ENCODE data around the gene MEMO1. TPM values are rescaled to one million over a fixed set of nuclear protein-coding genes. Genes with fewer than 3 reads are reported as not detected.
"Not testable (repeated sequence)": the region's sequence is repeated elsewhere in the genome, so short reads cannot be mapped to it uniquely, and the experiment has no call there.

The MEMO1 gene
- total and polyA plus RNA-seq, 2 donors (not counting 1 experiment from before 2014, with no cell fraction given) = 44.8 to 65.8 TPM

DNA sequence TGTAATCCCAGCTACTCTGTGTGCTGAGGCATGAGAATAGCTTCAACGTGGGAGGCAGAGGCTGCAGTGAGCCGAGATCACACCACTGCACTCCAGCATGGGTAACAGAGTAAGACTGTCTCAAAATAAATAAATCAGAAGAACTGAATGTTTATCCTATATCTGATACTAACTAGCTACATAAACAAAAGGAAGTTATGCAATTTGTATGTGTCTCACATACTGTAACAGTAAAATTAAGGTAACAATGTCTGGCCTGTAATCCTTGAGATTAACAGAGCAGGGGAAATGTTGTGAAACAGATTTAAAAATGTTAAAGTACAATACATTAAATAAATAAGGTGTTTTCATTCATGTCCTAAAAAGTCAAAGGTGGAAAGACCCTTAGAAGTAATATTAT is 150.8 kb downstream of the MEMO1 start:
- Histone ChIP-seq H3K36me3 (replicated peaks in 1 of 2; ENCODE audit: control extremely low read depth in 1 of 2, control insufficient read depth in 1 of 2, extremely low read depth in 1 of 2, insufficient read depth in 2 of 2, low read length in 1 of 2) (no peaks in the 10 kb centered on the region), H2AFZ (ENCODE audit: insufficient read depth, low read depth, low read length, poor library complexity, severe bottlenecking) (no peak overlapping the region), H3K4me1 (ENCODE audit: control insufficient read depth in 2 of 2, insufficient read depth in 2 of 2, low read length in 2 of 2) (no peaks in the 10 kb centered on the region), H3K9ac (ENCODE audit: low read length) (no peak overlapping the region), H3K4me2 (replicated peaks; ENCODE audit: low read depth, low read length, poor library complexity, severe bottlenecking) (no peak overlapping the region), H3K4me3 (ENCODE audit: control extremely low read depth in 1 of 5, extremely low read depth in 1 of 5, insufficient read depth in 1 of 5, low read depth in 2 of 5, low read length in 4 of 5) (no peak overlapping the region), H3K27me3 (replicated peaks in 1 of 4; ENCODE audit: control extremely low read depth in 1 of 4, control insufficient read depth in 3 of 4, insufficient read depth in 4 of 4, low read length in 3 of 4) (no peaks in the 10 kb centered on the region), H3K27ac (ENCODE audit: low read length in 2 of 2) (no peak overlapping the region), H4K20me1 (ENCODE audit: control insufficient read depth, insufficient read depth, low read length, poor library complexity, severe bottlenecking) (no peaks in the 10 kb centered on the region), H3K9me3 (ENCODE audit: control extremely low read depth in 1 of 3, control insufficient read depth in 2 of 3, insufficient read depth in 1 of 3, low read length in 2 of 3) (no peaks in the 10 kb centered on the region), H3K79me2 (ENCODE audit: control insufficient read depth, insufficient read depth, low read length) (no peaks in the 10 kb centered on the region)
- TF ChIP-seq EZH2 (IDR thresholded peaks at IDR 0.05; ENCODE audit: borderline replicate concordance, insufficient read depth, low read depth, low read length, poor library complexity, severe bottlenecking) = no peak
- no peaks in the 10 kb centered on the region for H3K9me3 Mint-ChIP-seq (ENCODE audit: insufficient read depth)
- H3K27me3 Mint-ChIP-seq = no peaks in the 10 kb centered on the region
- ATAC-seq (ENCODE audit: low read depth) (no peak), DNase-seq (no peak)
- no peak overlapping the region for H3K27ac Mint-ChIP-seq
- POLR2A ChIA-PET = no interaction called here
- intact Hi-C loops (cut with micrococcal nuclease) = no loop called here
- no peak overlapping the region for H3K4me3 Mint-ChIP-seq
- CTCF ChIA-PET = no interaction called here
- WGBS (ENCODE audit: insufficient coverage) = 100% methylated on average over 1 of the region's 2 CpGs
- H3K4me1 Mint-ChIP-seq = no peaks in the 10 kb centered on the region

DNA sequence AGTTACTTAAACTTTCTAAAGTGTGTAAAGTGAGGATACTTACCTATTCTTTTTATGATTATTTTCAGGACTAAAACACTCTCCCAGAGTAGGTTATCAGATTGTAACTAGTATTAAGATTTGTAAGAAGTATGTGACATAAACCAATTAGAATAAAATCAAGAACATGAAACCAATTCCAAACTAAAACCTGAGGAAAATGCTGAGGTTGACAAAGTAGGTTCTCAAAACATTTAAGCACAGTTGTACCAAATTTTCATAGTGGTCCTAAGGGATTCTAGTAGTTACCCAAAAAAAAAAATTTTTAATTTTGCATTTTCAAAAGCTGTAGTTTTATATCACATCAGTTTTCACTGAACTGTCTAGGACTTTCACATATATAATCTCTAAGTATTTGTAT is 157.3 kb downstream of the MEMO1 start:
- ATAC-seq (ENCODE audit: low read depth) = no peak
- ChIA-PET CTCF (no interaction called here), POLR2A (no interaction called here)
- H2AFZ ChIP-seq (ENCODE audit: insufficient read depth, low read depth, low read length, poor library complexity, severe bottlenecking) = no peak overlapping the region
- Mint-ChIP-seq H3K27ac (no peak overlapping the region), H3K4me3 (no peak overlapping the region), H3K9me3 (ENCODE audit: insufficient read depth) (no peaks in the 10 kb centered on the region), H3K27me3 (no peaks in the 10 kb centered on the region), H3K4me1 (no peaks in the 10 kb centered on the region)
- no peaks in the 10 kb centered on the region for H4K20me1 ChIP-seq (ENCODE audit: control insufficient read depth, insufficient read depth, low read length, poor library complexity, severe bottlenecking)
- no peaks in the 10 kb centered on the region for H3K36me3 ChIP-seq (replicated peaks in 1 of 2; ENCODE audit: control extremely low read depth in 1 of 2, control insufficient read depth in 1 of 2, extremely low read depth in 1 of 2, insufficient read depth in 2 of 2, low read length in 1 of 2)
- H3K27ac ChIP-seq (ENCODE audit: low read length in 2 of 2) = no peak overlapping the region
- no peak overlapping the region for H3K9ac ChIP-seq (ENCODE audit: low read length)
- no peak for TF ChIP-seq EZH2 (IDR thresholded peaks at IDR 0.05; ENCODE audit: borderline replicate concordance, insufficient read depth, low read depth, low read length, poor library complexity, severe bottlenecking)
- TF ChIP-seq, protein P1, sequence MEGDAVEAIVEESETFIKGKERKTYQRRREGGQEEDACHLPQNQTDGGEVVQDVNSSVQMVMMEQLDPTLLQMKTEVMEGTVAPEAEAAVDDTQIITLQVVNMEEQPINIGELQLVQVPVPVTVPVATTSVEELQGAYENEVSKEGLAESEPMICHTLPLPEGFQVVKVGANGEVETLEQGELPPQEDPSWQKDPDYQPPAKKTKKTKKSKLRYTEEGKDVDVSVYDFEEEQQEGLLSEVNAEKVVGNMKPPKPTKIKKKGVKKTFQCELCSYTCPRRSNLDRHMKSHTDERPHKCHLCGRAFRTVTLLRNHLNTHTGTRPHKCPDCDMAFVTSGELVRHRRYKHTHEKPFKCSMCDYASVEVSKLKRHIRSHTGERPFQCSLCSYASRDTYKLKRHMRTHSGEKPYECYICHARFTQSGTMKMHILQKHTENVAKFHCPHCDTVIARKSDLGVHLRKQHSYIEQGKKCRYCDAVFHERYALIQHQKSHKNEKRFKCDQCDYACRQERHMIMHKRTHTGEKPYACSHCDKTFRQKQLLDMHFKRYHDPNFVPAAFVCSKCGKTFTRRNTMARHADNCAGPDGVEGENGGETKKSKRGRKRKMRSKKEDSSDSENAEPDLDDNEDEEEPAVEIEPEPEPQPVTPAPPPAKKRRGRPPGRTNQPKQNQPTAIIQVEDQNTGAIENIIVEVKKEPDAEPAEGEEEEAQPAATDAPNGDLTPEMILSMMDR (IDR thresholded peaks at IDR 0.05) = no peak
- H3K27me3 ChIP-seq (replicated peaks in 1 of 4; ENCODE audit: control extremely low read depth in 1 of 4, control insufficient read depth in 3 of 4, insufficient read depth in 4 of 4, low read length in 3 of 4) = no peaks in the 10 kb centered on the region
- intact Hi-C loops (cut with micrococcal nuclease) = no loop called here
- no peak overlapping the region for H3K4me3 ChIP-seq (ENCODE audit: control extremely low read depth in 1 of 5, extremely low read depth in 1 of 5, insufficient read depth in 1 of 5, low read depth in 2 of 5, low read length in 4 of 5)
- H3K79me2 ChIP-seq (ENCODE audit: control insufficient read depth, insufficient read depth, low read length) = no peaks in the 10 kb centered on the region
- no peaks in the 10 kb centered on the region for H3K9me3 ChIP-seq (ENCODE audit: control extremely low read depth in 1 of 3, control insufficient read depth in 2 of 3, insufficient read depth in 1 of 3, low read length in 2 of 3)
- H3K4me2 ChIP-seq (replicated peaks; ENCODE audit: low read depth, low read length, poor library complexity, severe bottlenecking) = no peak overlapping the region
- no peaks in the 10 kb centered on the region for H3K4me1 ChIP-seq (ENCODE audit: control insufficient read depth in 2 of 2, insufficient read depth in 2 of 2, low read length in 2 of 2)
- DNase-seq = no peak

DNA sequence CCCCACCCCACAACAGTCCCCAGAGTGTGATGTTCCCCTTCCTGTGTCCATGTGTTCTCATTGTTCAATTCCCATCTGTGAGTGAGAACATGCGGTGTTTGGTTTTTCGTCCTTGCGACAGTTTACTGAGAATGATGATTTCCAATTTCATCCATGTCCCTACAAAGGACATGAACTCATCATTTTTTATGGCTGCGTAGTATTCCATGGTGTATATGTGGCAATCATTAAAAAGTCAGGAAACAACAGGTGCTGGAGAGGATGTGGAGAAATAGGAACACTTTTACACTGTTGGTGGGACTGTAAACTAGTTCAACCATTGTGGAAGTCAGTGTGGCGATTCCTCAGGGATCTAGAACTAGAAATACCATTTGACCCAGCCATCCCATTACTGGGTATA is 168.7 kb downstream of the MEMO1 start:
- H3K36me3 ChIP-seq (replicated peaks in 1 of 2; ENCODE audit: control extremely low read depth in 1 of 2, control insufficient read depth in 1 of 2, extremely low read depth in 1 of 2, insufficient read depth in 2 of 2, low read length in 1 of 2); H3K79me2 ChIP-seq (ENCODE audit: control insufficient read depth, insufficient read depth, low read length); DNase-seq; intact Hi-C loops (cut with micrococcal nuclease); ATAC-seq (ENCODE audit: low read depth); POLR2A ChIA-PET; H2AFZ ChIP-seq (ENCODE audit: insufficient read depth, low read depth, low read length, poor library complexity, severe bottlenecking); H3K4me1 ChIP-seq (ENCODE audit: control insufficient read depth in 2 of 2, insufficient read depth in 2 of 2, low read length in 2 of 2); H3K27me3 Mint-ChIP-seq; H3K27ac Mint-ChIP-seq; H3K27ac ChIP-seq (ENCODE audit: low read length in 2 of 2); H3K4me3 ChIP-seq (ENCODE audit: control extremely low read depth in 1 of 5, extremely low read depth in 1 of 5, insufficient read depth in 1 of 5, low read depth in 2 of 5, low read length in 4 of 5); H3K4me3 Mint-ChIP-seq; H3K9ac ChIP-seq (ENCODE audit: low read length); H3K27me3 ChIP-seq (replicated peaks in 1 of 4; ENCODE audit: control extremely low read depth in 1 of 4, control insufficient read depth in 3 of 4, insufficient read depth in 4 of 4, low read length in 3 of 4); H4K20me1 ChIP-seq (ENCODE audit: control insufficient read depth, insufficient read depth, low read length, poor library complexity, severe bottlenecking); CTCF ChIA-PET; H3K9me3 ChIP-seq (ENCODE audit: control extremely low read depth in 1 of 3, control insufficient read depth in 2 of 3, insufficient read depth in 1 of 3, low read length in 2 of 3); H3K4me1 Mint-ChIP-seq; H3K4me2 ChIP-seq (replicated peaks; ENCODE audit: low read depth, low read length, poor library complexity, severe bottlenecking); H3K9me3 Mint-ChIP-seq (ENCODE audit: insufficient read depth): not testable (repeated sequence)
- no CpG with 5 or more reads among the region's 5 CpGs for WGBS (ENCODE audit: insufficient coverage)
